PC-3 (cell line): ENCODE results near the gene KTN1.

Experiments
- EZH2phosphoT487 ChIP-seq: fragments of 300-600 bp; sonication (generic); IDR thresholded peaks from 2 replicates; pipeline ENCODE4 v1.6.1; 2018; ENCODE audit warnings: mild to moderate bottlenecking, antibody characterized with exemption, low read length, borderline replicate concordance
- TF ChIP-seq, protein P1 (sequence below): fragments of 300-600 bp; sonication (generic); conservative IDR thresholded peaks from 2 replicates; pipeline ENCODE4 v1.5.1; 2017; ENCODE audit warnings: antibody characterized with exemption, low read depth, mild to moderate bottlenecking, low read length

DNA sequence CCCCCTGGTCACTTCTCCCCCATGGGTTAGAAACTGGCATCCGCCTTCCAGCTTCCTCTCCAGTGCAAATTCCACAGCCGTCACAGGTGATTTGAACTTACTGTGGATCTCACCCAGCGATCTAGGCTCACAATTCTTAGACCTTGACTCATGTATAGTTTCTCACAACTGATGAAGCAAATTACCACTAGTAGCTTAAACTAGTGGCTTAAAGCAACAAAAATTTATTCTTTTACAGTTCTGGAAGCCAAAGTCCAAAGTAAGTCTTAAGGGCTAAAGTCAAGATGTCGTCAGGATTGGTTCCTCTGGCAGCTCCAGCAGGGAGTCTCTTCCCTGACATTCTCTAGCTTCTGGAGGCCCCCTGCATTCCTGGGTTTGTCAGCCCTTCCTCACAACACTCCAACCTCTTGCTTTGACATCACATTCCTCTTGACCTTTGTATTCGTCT lies 117.4 kb downstream of the KTN1 start:
- TF ChIP-seq, protein P1, sequence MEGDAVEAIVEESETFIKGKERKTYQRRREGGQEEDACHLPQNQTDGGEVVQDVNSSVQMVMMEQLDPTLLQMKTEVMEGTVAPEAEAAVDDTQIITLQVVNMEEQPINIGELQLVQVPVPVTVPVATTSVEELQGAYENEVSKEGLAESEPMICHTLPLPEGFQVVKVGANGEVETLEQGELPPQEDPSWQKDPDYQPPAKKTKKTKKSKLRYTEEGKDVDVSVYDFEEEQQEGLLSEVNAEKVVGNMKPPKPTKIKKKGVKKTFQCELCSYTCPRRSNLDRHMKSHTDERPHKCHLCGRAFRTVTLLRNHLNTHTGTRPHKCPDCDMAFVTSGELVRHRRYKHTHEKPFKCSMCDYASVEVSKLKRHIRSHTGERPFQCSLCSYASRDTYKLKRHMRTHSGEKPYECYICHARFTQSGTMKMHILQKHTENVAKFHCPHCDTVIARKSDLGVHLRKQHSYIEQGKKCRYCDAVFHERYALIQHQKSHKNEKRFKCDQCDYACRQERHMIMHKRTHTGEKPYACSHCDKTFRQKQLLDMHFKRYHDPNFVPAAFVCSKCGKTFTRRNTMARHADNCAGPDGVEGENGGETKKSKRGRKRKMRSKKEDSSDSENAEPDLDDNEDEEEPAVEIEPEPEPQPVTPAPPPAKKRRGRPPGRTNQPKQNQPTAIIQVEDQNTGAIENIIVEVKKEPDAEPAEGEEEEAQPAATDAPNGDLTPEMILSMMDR: no peak
- no peak for TF ChIP-seq EZH2phosphoT487
